Testis (tissue), 2 donors: ENCODE results near the gene NPVF.

Experiments used
- CTCF ChIP-seq, 3 experiments: fragments of 450-650 bp in 2 of 3; fragments of 200-600 bp in 1 of 3; sonication (generic) in 1 of 3; IDR thresholded peaks; one replicate each; pipeline ENCODE4 v1.5.1; 2016 to 2019; ENCODE audit warnings: antibody characterized with exemption in 3 of 3, mild to moderate bottlenecking in 2 of 3, moderate library complexity in 1 of 3
- POLR2A ChIP-seq: fragments of 450-650 bp; IDR thresholded peaks from one replicate; pipeline ENCODE4 v1.6.1; 2017; ENCODE audit warnings: antibody characterized with exemption, mild to moderate bottlenecking, moderate library complexity

GRCh38 chr7:25256333-25256819 lies 28.1 kb upstream of the NPVF start:
- TF ChIP-seq CTCF (IDR thresholded peaks at IDR 0.05) (no peak), POLR2A (no peak)
